Bronchial epithelial cell (primary cell): ENCODE measurements around the gene ADCY3. TPM values are rescaled to one million over a fixed set of nuclear protein-coding genes. Genes with fewer than 3 reads are reported as not detected.

Experiments
- DNase-seq: peaks from one replicate; pipeline ENCODE4 v3.0.0-alpha.2; 2010; ENCODE audit warnings: low read depth
- FAIRE-seq: peaks from 2 replicates; lab custom pipeline; 2011; peaks lifted over from hg19 to GRCh38; lab: Jason Lieb, UNC
- H3K27me3 ChIP-seq: 2 replicates; pipeline ENCODE4 v1.5.1; 2011; ENCODE audit warnings: low read length; ENCODE audit not compliant: control insufficient read depth, insufficient read depth
- H3K36me3 ChIP-seq: 2 replicates; pipeline ENCODE4 v1.5.1; 2011; ENCODE audit warnings: low read length; ENCODE audit not compliant: control insufficient read depth, insufficient read depth
- H3K4me3 ChIP-seq: 2 replicates; pipeline ENCODE4 v1.5.1; 2011; ENCODE audit warnings: mild to moderate bottlenecking, low read depth, low read length, control low read depth
- total RNA-seq: library from RNA; depleted of rRNA; stranded (reverse); fragments of >200 nt; gene quantifications from 2 replicates; pipeline ENCODE4 v1.2.1, GENCODE V29; 2014
- TF ChIP-seq, protein P1 (sequence below): IDR thresholded peaks from 2 replicates; pipeline ENCODE4 v1.5.1; 2011; ENCODE audit warnings: mild to moderate bottlenecking, moderate library complexity, low read length, control low read depth, inconsistent platforms; ENCODE audit not compliant: insufficient read depth, severe bottlenecking

ADCY3 gene
- total RNA-seq, 1 donor from 2014 or later: 31.1 TPM

DNA sequence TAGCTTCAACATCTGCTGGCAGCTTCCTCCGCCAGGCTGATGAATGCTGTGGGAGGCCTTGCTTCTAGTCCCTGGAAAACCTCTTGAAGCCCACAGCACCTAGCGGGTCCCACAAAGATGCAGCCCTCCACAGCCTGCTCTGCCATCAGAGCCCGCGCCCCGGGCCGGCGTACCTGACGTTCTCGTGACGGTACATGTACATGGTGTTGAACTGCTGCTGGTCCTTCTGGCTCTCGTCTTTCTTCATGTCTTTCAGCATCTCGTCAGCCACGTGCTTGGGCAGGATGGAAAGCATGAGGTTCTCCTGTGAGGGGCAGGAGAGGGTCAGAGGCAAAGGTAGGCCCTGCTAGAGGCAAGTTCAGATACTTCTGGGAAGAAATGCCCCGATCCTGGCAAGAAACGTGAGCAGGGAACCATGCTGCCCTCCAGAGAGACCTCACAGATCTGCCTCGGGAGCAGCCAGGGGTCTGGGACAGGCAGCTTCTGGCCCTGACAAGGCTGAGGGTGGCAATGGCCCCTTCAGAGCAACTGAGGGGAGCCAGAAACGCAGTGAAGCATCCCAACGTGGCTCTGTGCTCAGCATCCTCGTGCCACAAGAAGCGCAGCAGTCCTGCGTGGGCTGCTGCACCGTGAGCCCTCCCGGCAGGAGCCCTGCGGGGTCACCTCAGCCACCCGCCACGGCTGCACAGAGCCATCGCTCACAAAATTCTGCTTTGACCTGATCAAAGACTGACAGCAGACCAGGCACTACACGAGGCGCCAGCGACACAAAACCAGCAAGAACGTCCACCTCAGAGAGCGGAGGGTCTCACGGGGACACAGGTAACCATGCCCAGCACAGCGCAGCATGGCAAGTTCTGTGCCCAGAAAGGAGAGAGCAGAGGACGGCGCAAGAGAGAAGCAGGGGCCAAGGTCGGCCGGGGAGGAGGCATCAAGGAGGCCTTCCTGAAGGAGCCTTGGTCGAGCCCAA, 77.7 kb downstream of the ADCY3 start:
- H3K4me3 ChIP-seq: no peak overlapping the region
- DNase-seq (no peak), FAIRE-seq (peak; percentile 79)
- peaks cover 4% of the 10 kb centered on the region for H3K36me3 ChIP-seq
- TF ChIP-seq, protein P1, sequence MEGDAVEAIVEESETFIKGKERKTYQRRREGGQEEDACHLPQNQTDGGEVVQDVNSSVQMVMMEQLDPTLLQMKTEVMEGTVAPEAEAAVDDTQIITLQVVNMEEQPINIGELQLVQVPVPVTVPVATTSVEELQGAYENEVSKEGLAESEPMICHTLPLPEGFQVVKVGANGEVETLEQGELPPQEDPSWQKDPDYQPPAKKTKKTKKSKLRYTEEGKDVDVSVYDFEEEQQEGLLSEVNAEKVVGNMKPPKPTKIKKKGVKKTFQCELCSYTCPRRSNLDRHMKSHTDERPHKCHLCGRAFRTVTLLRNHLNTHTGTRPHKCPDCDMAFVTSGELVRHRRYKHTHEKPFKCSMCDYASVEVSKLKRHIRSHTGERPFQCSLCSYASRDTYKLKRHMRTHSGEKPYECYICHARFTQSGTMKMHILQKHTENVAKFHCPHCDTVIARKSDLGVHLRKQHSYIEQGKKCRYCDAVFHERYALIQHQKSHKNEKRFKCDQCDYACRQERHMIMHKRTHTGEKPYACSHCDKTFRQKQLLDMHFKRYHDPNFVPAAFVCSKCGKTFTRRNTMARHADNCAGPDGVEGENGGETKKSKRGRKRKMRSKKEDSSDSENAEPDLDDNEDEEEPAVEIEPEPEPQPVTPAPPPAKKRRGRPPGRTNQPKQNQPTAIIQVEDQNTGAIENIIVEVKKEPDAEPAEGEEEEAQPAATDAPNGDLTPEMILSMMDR: no peak
- H3K27me3 ChIP-seq: no peaks in the 10 kb centered on the region

DNA sequence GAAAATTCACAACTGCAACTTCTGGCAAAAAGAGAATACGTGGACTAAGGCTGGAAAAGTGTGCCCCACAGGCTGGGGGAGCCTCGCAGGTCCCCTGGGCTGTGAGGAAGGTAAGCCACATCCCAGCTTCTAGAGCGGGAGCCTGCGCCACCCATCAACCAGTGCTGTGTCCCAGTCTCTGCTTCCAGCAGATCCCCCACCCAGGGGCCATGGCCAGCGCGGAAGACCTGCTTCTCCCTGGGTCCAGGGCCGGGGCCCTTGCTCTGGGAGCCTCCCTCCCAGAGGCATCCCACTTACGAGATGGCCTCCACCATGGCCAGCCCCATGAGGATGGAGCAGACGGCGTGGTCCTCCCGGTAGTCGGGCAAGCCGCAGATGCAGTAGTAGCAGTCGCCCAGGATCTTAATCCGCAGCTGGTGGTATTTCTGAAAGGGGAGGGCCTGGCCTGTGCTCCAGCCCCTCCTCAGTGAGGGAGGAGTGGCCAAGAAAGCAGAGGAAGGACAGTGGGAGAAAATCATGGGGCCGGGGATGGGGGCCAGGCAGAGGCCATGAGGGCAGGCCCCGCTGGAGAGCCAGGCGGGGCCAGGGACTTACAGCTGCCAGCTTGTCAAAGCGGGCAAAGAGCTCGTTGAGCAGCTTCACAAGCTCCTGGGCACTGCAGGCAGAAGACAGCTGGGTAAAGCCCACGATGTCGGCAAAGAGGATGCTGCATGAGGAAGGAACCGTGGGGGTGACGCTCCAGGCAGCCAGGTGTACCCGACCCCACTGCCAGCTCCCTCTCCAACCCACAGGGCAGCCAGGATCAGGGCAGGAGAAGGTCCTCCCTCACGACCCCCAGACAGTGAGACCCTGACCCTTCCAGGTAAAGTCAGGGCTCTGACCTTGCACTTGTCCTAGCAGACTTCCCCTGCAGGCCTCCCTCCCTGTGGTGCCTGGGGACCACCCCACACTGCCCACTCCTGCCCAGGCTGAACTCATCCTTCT, 78.8 kb downstream of the ADCY3 start:
- H3K36me3 ChIP-seq: peaks cover 6% of the 10 kb centered on the region
- H3K4me3 ChIP-seq: no peak overlapping the region
- no peak for DNase-seq
- H3K27me3 ChIP-seq: no peaks in the 10 kb centered on the region
- FAIRE-seq: peak; percentile 86
- TF ChIP-seq, protein P1: no peak

DNA sequence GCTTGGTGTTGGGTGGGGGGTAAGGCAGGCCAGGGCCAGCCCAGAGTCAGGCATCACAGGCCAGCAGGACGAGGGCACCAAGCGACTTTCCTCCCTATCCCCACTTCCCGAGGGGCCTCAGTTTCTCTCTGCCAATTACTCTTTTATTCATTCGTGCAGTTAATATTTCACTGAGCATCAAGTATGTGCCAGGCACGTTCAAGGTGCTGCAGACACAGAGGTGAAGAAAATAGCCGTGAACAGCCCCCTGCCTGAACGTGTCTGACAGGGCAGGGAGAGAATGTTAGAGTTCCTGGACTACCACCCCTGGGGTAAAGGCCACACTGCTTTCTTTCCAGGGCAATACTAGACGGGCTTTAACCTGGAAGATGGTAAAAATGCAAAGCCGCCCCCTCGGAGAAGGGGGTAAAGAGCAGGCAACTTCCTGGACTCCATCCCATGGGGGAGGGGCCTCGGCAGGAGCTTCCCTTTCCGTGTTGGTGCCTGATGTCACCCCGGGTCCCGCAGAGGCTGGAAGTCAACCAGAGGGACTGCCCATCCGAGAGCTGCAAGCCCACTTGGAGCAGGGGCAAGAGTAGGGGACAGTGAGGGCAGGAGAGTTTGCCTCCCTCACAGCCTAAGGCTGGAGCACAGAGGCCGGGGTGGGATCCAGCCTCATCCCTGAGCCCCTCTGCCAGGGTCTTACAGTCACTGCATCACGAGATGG, 79.7 kb downstream of the ADCY3 start:
- Histone ChIP-seq H3K27me3 (no peaks in the 10 kb centered on the region), H3K4me3 (no peak overlapping the region), H3K36me3 (peaks cover 7% of the 10 kb centered on the region)
- DNase-seq (no peak), FAIRE-seq (no peak)
- TF ChIP-seq, protein P1: no peak

DNA sequence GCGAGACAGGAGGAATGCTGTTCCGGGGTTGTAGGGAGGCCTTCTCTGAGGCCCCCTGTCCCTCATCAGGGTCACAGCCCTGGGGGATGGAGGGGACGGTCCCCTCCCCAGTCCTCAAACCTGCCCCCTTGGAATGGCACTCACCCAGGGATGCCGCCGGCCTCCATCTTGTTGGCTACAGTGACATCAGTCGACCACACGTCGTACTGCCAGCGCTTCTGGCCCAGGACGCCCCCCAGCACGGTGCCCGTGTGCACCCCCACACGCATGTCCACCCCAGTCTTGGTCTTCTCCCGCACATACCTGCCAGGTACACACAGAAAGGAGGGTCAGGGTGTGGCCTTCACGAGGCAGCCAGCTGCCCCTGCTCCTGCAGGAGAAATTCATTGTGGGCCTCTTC, 80.3 kb downstream of the ADCY3 start:
- H3K36me3 ChIP-seq: peaks cover 7% of the 10 kb centered on the region
- FAIRE-seq (no peak), DNase-seq (no peak)
- TF ChIP-seq, protein P1: no peak
- H3K27me3 ChIP-seq: no peaks in the 10 kb centered on the region
- no peak overlapping the region for H3K4me3 ChIP-seq

DNA sequence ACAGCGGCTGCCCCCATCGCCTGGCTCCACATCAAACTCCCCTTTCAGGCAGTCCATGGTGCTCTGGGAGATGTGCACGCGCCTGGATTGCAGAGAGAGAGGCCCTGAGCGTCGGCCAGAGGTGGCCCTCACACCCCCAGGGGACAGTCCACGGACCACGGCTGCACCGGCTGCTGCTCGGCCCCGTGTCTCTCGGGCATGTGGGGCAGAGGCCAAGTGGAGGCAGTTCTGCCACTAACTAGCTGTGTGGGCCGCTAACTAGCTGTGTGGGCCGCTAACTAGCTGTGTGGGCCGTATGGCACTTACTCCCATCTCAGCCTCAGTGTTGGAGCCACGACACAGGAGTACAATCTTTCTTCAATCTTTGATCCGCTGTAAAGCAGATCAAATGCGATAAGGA, 81.5 kb downstream of the ADCY3 start:
- H3K27me3 ChIP-seq: no peaks in the 10 kb centered on the region
- H3K4me3 ChIP-seq: no peak overlapping the region
- FAIRE-seq (no peak), DNase-seq (no peak)
- peaks cover 7% of the 10 kb centered on the region for H3K36me3 ChIP-seq
- TF ChIP-seq, protein P1: no peak
